ENCODE results near the gene KCNIP2. TPM values are rescaled to one million over a fixed set of nuclear protein-coding genes. Genes with fewer than 3 reads are reported as not detected.

The KCNIP2 gene
- polyA plus RNA-seq, 1 of the 3 experiments (the other 2 are of a cell fraction): 1.0 TPM

- no peak for DNase-seq
- WGBS (ENCODE audit: low lambda C conversion rate): 87% methylated on average over 5 of the region's 5 CpGs
- ChIA-PET POLR2A (no interaction called here), CTCF (interaction anchor here (0.7 to 13.0 kb wide), 15 partner anchors 9 to 185 kb away, joined by 3 to 120 read pairs (median 14); partner anchors contain the start of genes HPS6 and KCNIP2)
- Histone ChIP-seq H2AFZ (ENCODE audit: low read depth) (no peak overlapping the region), H3K9me2 (no peaks in the 10 kb centered on the region), H3K27ac (ENCODE audit: low read depth in 2 of 2, low read length in 1 of 2) (no peak overlapping the region), H3K4me3 (ENCODE audit: low read depth in 2 of 2, low read length in 1 of 2) (no peak overlapping the region), H3K27me3 (ENCODE audit: insufficient read depth) (no peaks in the 10 kb centered on the region), H3K79me2 (ENCODE audit: insufficient read depth) (no peaks in the 10 kb centered on the region), H3K4me1 (ENCODE audit: control insufficient read depth in 1 of 2, insufficient read depth in 2 of 2, low read depth in 1 of 2, low read length in 1 of 2) (no peaks in the 10 kb centered on the region), H3F3A (replicated peaks; ENCODE audit: insufficient read depth) (peaks cover 8% of the 10 kb centered on the region), H3K9ac (no peak overlapping the region), H3K36me3 (replicated peaks in 1 of 2; ENCODE audit: control insufficient read depth in 1 of 2, insufficient read depth in 2 of 2, low read length in 1 of 2) (no peaks in the 10 kb centered on the region), H3K4me2 (no peak overlapping the region), H4K20me1 (ENCODE audit: insufficient read depth) (no peaks in the 10 kb centered on the region), H3K9me3 (no peaks in the 10 kb centered on the region)
- TF ChIP-seq YY1 (IDR thresholded peaks at IDR 0.05; ENCODE audit: low read depth) (no peak), MXI1 (IDR thresholded peaks at IDR 0.05; ENCODE audit: low read depth, low read length) (no peak), TCF12 (IDR thresholded peaks at IDR 0.05) (no peak), RXRA (IDR thresholded peaks at IDR 0.05; ENCODE audit: borderline replicate concordance, low read depth) (no peak), RFX5 (IDR thresholded peaks at IDR 0.05; ENCODE audit: low read length) (no peak), SIN3A (IDR thresholded peaks at IDR 0.05; ENCODE audit: borderline replicate concordance, low read depth, low read length) (no peak), RCOR1 (IDR thresholded peaks at IDR 0.05; ENCODE audit: low read length) (no peak), PBX3 (IDR thresholded peaks at IDR 0.05) (no peak), JUND (IDR thresholded peaks at IDR 0.05) (no peak), TAF1 (IDR thresholded peaks at IDR 0.05; ENCODE audit: borderline replicate concordance, low read depth, low read length) (no peak), RAD21 (IDR thresholded peaks at IDR 0.05; ENCODE audit: low read length) (no peak), ELF1 (IDR thresholded peaks at IDR 0.05) (no peak), MAX (IDR thresholded peaks at IDR 0.05; ENCODE audit: low read depth) (no peak), NRF1 (IDR thresholded peaks at IDR 0.05; ENCODE audit: low read depth, low read length) (no peak), FOSL2 (IDR thresholded peaks at IDR 0.05; ENCODE audit: borderline replicate concordance, low read depth) (no peak), GABPA (IDR thresholded peaks at IDR 0.05; ENCODE audit: low read depth) (no peak), GATA2 (CRISPR knock-in tag; IDR thresholded peaks at IDR 0.05) (no peak), USF2 (IDR thresholded peaks at IDR 0.05; ENCODE audit: borderline replicate concordance, low read depth, low read length) (no peak), REST (IDR thresholded peaks at IDR 0.05; ENCODE audit: low read depth, low read length) (no peak), EP300 (IDR thresholded peaks at IDR 0.05; ENCODE audit: borderline replicate concordance in 1 of 2, low read depth in 1 of 2, low read length in 1 of 2) (no peak)
Observed at GRCh38 chr10:101887775-101888174, 44.2 kb upstream of the KCNIP2 start.
